HCT116 (cell line): ENCODE data around the gene MRPS7. TPM values are rescaled to one million over a fixed set of nuclear protein-coding genes. Genes with fewer than 3 reads are reported as not detected.
A peak's percentile ranks its signal among the peaks of the same experiment; 100 is the strongest.
"Not testable (repeated sequence)": the region's sequence is repeated elsewhere in the genome, so short reads cannot be mapped to it uniquely, and the experiment has no call there.

Experiments used
- ATAC-seq: fragments of 200-7000 bp; cut with Tn5 transposase; 2 replicates; pipeline ENCODE4 v1.9.1; 2020; ENCODE audit warnings: mild to moderate bottlenecking, moderate library complexity
- BruUV-seq: library from RNA; stranded (reverse); fragments of 400-500 nt; replicated peaks from 2 replicates; lab custom pipeline; 2021; lab: Mats Ljungman, UMichigan
- CTCF ChIA-PET: fragments of 300-600 bp; sonication (Branson Sonifier 250); formaldehyde crosslinking; loops from one replicate; lab custom pipeline; 2021; ENCODE audit warnings: antibody characterized with exemption; lab: Charles Lee
- POLR2A ChIA-PET: fragments of 300-600, 350-600 bp; sonication (Branson Sonifier 250); formaldehyde crosslinking; loops from one replicate; lab custom pipeline; 2021; ENCODE audit warnings: antibody characterized with exemption; lab: Charles Lee
- RAD21 ChIA-PET, 2 experiments: fragments of 300-600 bp; sonication (Branson Sonifier 250); formaldehyde crosslinking; loops; one replicate each; lab custom pipeline; 2023; ENCODE audit warnings: low total read pairs in 2 of 2; ENCODE audit not compliant: uncharacterized antibody in 2 of 2, unreplicated experiment in 2 of 2, low non-redundant PET in 1 of 2; lab: Charles Lee
- DNase-seq: peaks from one replicate; pipeline ENCODE4 v3.0.0-alpha.2; 2010; ENCODE audit warnings: low read depth, low spot score
- H2AFZ ChIP-seq: fragments of 200-600 bp; shearing (Covaris generic), sonication (generic); 2 replicates; pipeline ENCODE4 v1.6.1; 2017; ENCODE audit warnings: low read depth, mixed run types, mixed read lengths, antibody characterized with exemption, low read length; ENCODE audit not compliant: poor library complexity, severe bottlenecking
- H3K27ac ChIP-seq: 2 replicates; pipeline ENCODE4 v1.5.1; 2012; ENCODE audit warnings: low read depth, low read length
- H3K27me3 ChIP-seq: fragments of 200-600 bp; sonication (generic); 2 replicates; pipeline ENCODE4 v1.6.1; 2016; ENCODE audit warnings: mixed run types, low read length, mixed read lengths; ENCODE audit not compliant: insufficient read depth
- H3K36me3 ChIP-seq, 2 experiments: fragments of 200-500 bp in 1 of 2; fragments of 200-600 bp in 1 of 2; sonication (Bioruptor generic) in 1 of 2; sonication (generic) in 1 of 2; 2 replicates each; pipeline versions ENCODE4 v1.5.1 to v1.6.1; 2014 to 2016; ENCODE audit warnings: low read length in 2 of 2, inconsistent platforms in 1 of 2, mixed read lengths in 1 of 2, mixed run types in 1 of 2; ENCODE audit not compliant: insufficient read depth in 2 of 2, control insufficient read depth in 1 of 2
- H3K4me1 ChIP-seq, 2 experiments: fragments of 200-600 bp in 1 of 2; sonication (generic) in 1 of 2; 2 replicates each; pipeline versions ENCODE4 v1.5.1 to v1.6.1; 2012 to 2017; ENCODE audit warnings: low read length in 2 of 2, inconsistent platforms in 1 of 2, mild to moderate bottlenecking in 1 of 2, mixed read lengths in 1 of 2, mixed run types in 1 of 2, moderate library complexity in 1 of 2; ENCODE audit not compliant: insufficient read depth in 2 of 2, control insufficient read depth in 1 of 2
- H3K4me2 ChIP-seq: fragments of 200-600 bp; sonication (generic); 2 replicates; pipeline ENCODE4 v1.6.1; 2017; ENCODE audit warnings: mixed run types, low read length, mixed read lengths
- H3K4me3 ChIP-seq, 2 experiments: fragments of 200-600 bp in 1 of 2; sonication (generic) in 1 of 2; replicated peaks in 1 of 2; 2 replicates each; pipeline ENCODE4 v1.5.1; 2011 to 2016; ENCODE audit warnings: low read length in 2 of 2, control low read depth in 1 of 2, low read depth in 1 of 2, mild to moderate bottlenecking in 1 of 2, mixed read lengths in 1 of 2, mixed run types in 1 of 2
- H3K79me2 ChIP-seq: fragments of 200-600 bp; sonication (generic); 2 replicates; pipeline ENCODE4 v1.6.1; 2017; ENCODE audit warnings: mild to moderate bottlenecking, mixed run types, low read length, moderate library complexity, mixed read lengths; ENCODE audit not compliant: insufficient read depth
- H3K9ac ChIP-seq: fragments of 200-600 bp; sonication (generic); 2 replicates; pipeline ENCODE4 v1.6.1; 2016; ENCODE audit warnings: low read length, mixed read lengths
- H3K9me2 ChIP-seq: fragments of 200-600 bp; sonication (generic), shearing (Covaris generic); 2 replicates; pipeline ENCODE4 v1.6.1; 2017; ENCODE audit warnings: mixed run types, mild to moderate bottlenecking, moderate library complexity; ENCODE audit not compliant: insufficient read depth
- H3K9me3 ChIP-seq, 2 experiments: fragments of 200-500 bp in 1 of 2; fragments of 200-600 bp in 1 of 2; sonication (Bioruptor generic) in 1 of 2; sonication (generic) in 1 of 2; 2 replicates each; pipeline ENCODE4 v1.6.1; 2014 to 2017; ENCODE audit warnings: low read length in 2 of 2, mixed read lengths in 2 of 2, inconsistent platforms in 1 of 2, low read depth in 1 of 2, mild to moderate bottlenecking in 1 of 2, mixed run types in 1 of 2, moderate library complexity in 1 of 2; ENCODE audit not compliant: control insufficient read depth in 1 of 2, insufficient read depth in 1 of 2
- H4K20me1 ChIP-seq: fragments of 200-600 bp; sonication (generic), shearing (Covaris generic); 2 replicates; pipeline ENCODE4 v1.6.1; 2017; ENCODE audit warnings: mixed run types, mild to moderate bottlenecking, moderate library complexity; ENCODE audit not compliant: insufficient read depth
- CEBPB ChIP-seq: IDR thresholded peaks from 2 replicates; pipeline ENCODE4 v1.6.1; 2012; ENCODE audit warnings: low read depth
- FOSL1 ChIP-seq: IDR thresholded peaks from 2 replicates; pipeline ENCODE4 v1.6.1; 2012; ENCODE audit warnings: low read depth
- TCF7L2 ChIP-seq: IDR thresholded peaks from 2 replicates; pipeline ENCODE4 v1.7.0; 2011; ENCODE audit warnings: borderline replicate concordance, inconsistent platforms; ENCODE audit not compliant: insufficient read depth, insufficient read length; ENCODE audit errors: extremely low read depth
- ZNF274 ChIP-seq: fragments of 200-500 bp; sonication (Bioruptor generic); IDR thresholded peaks from 2 replicates; pipeline ENCODE4 v1.6.1; 2014; ENCODE audit warnings: mild to moderate bottlenecking, low read depth, low read length, inconsistent platforms
- intact Hi-C: fragments of 100-400 bp; cut with micrococcal nuclease; formaldehyde crosslinking; loops from 2 replicates; pipeline ENCODE4 v1.10.0; 2022
- total RNA-seq: library from RNA; stranded (reverse); gene quantifications from one replicate; pipeline ENCODE4 v1.2.1, GENCODE V29; 2021; ENCODE audit not compliant: unreplicated experiment
- TF ChIP-seq, protein P1 (sequence below), 3 experiments: fragments of 200-600 bp in 1 of 3; sonication (generic) in 1 of 3; IDR thresholded peaks in 2 of 3; conservative IDR thresholded peaks in 1 of 3; 2 replicates each; pipeline ENCODE4 v1.5.1; 2012 to 2017; ENCODE audit warnings: low read depth in 2 of 3, low read length in 2 of 3, antibody characterized with exemption in 1 of 3, borderline replicate concordance in 1 of 3, control low read depth in 1 of 3, mild to moderate bottlenecking in 1 of 3, mixed read lengths in 1 of 3, mixed run types in 1 of 3, moderate library complexity in 1 of 3; ENCODE audit not compliant: insufficient read depth in 1 of 3

Gene MRPS7
- total RNA-seq, 1 experiment from 2014 or later = 104 TPM

DNA sequence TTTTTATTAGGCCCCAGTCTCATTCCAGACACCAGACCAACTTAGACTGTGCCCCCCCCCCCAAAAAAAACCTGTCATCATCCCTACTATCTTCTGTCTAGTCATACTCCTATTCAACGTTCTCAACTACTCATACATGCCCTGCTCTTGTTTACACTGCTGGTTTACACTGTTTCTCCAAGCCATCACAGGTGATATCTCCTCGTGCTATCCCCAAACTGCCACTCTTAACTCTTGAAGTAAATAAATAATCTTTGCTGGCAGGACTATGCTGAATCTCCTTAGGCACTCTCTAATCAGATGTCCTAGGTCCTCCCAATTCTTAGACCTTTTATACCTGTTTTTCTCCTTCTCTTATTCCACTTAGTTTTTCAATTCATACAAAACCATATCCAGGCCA is 4.5 kb upstream of the MRPS7 start:
- H3K9me3 ChIP-seq, H3K4me3 ChIP-seq, ATAC-seq, H3K36me3 ChIP-seq, H3K27ac ChIP-seq, intact Hi-C loops, H3K27me3 ChIP-seq, DNase-seq, H3K9ac ChIP-seq, H4K20me1 ChIP-seq, RAD21 ChIA-PET, H2AFZ ChIP-seq, CTCF ChIA-PET, H3K4me2 ChIP-seq, POLR2A ChIA-PET, BruUV-seq, H3K9me2 ChIP-seq: not testable (repeated sequence)
- Histone ChIP-seq H3K79me2 (peaks cover 47% of the 10 kb centered on the region), H3K4me1 (peaks cover 9 to 17% of the 10 kb centered on the region in 2 experiments)

DNA sequence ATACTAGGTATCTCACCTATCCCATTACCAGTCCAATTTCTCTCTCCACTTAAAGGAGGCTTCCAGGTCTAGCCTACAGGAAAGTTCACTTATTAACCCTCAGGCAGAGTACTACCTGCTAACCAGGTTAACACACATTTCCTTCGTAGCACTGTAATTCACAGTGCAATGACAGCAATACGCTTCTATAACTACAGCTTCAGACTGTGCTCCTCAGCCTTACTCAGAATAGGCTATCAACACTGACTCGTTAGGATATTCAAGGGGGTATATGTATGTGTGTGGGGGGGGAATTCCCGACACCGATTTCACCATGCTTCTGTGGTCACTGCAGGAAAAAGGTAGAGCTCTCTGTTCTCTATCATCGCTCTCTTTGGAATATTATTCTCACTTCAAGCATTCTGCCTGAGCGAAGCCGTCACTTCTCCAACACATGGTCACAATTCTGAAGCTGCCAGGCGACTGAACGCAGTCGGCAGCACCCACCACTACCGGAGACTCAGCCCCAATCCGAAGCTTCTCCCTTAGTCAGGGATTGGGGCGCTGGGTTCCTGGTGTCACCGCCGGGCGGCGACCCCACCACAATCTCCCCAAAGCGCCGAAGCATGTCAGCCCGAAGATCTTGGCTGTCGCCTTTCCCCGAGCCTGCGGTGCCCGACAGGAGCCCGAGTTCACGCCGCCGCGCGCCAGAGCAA is 891 bp upstream of the MRPS7 start:
- peak overlapping the region; percentile 97 for H3K4me2 ChIP-seq
- no peaks in the 10 kb centered on the region for H3K9me2 ChIP-seq
- DNase-seq (no peak), ATAC-seq (peak; percentile 45)
- H3K4me3 ChIP-seq = peak overlapping the region; percentile 83 to 97
- H2AFZ ChIP-seq = peak overlapping the region; percentile 1
- TSS peak; percentile 55 for BruUV-seq
- ChIA-PET RAD21 (no interaction called here), CTCF (interaction anchor here (1.0 to 5.8 kb wide), 5 partner anchors 10 to 152 kb away, joined by 3 to 42 read pairs (median 5); partner anchors contain the start of gene MIF4GD), POLR2A (interaction anchor here (0.7 to 3.1 kb wide), 4 partner anchors 10 to 489 kb away, joined by 3 to 29 read pairs (median 8); partner anchors contain the start of genes GRB2, MIF4GD and SLC25A19)
- H3K27ac ChIP-seq = peak overlapping the region; percentile 80
- no peaks in the 10 kb centered on the region for H3K9me3 ChIP-seq
- H3K9ac ChIP-seq = peak overlapping the region; percentile 92
- H3K36me3 ChIP-seq = peaks cover 14 to 25% of the 10 kb centered on the region in 2 experiments; a peak in 3 of 4 replicates
- no peaks in the 10 kb centered on the region for H3K27me3 ChIP-seq
- no peak for TF ChIP-seq FOSL1
- TF ChIP-seq, protein P1, sequence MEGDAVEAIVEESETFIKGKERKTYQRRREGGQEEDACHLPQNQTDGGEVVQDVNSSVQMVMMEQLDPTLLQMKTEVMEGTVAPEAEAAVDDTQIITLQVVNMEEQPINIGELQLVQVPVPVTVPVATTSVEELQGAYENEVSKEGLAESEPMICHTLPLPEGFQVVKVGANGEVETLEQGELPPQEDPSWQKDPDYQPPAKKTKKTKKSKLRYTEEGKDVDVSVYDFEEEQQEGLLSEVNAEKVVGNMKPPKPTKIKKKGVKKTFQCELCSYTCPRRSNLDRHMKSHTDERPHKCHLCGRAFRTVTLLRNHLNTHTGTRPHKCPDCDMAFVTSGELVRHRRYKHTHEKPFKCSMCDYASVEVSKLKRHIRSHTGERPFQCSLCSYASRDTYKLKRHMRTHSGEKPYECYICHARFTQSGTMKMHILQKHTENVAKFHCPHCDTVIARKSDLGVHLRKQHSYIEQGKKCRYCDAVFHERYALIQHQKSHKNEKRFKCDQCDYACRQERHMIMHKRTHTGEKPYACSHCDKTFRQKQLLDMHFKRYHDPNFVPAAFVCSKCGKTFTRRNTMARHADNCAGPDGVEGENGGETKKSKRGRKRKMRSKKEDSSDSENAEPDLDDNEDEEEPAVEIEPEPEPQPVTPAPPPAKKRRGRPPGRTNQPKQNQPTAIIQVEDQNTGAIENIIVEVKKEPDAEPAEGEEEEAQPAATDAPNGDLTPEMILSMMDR (IDR thresholded peaks at IDR 0.05 in 2 of 3, conservative IDR thresholded peaks at IDR 0.05 in 1 of 3; ENCODE audit: borderline replicate concordance in 1 of 3, insufficient read depth in 1 of 3, low read depth in 2 of 3, low read length in 2 of 3) = 0 out of 6 replicates have a peak, but pooled peaks of 2 of the 3 experiments have one; percentile 4 to 20
- no peak for TF ChIP-seq CEBPB
- TF ChIP-seq ZNF274 = no peak
- TF ChIP-seq TCF7L2 = no peak
- intact Hi-C loops = loop anchor here (1.0 to 10.0 kb wide), 2 partner anchors 55 to 146 kb away; partner anchors contain the start of gene NUP85
- H3K4me1 ChIP-seq = peaks cover 17 to 21% of the 10 kb centered on the region in 2 experiments
- H3K79me2 ChIP-seq = peaks cover 66% of the 10 kb centered on the region
- H4K20me1 ChIP-seq = no peaks in the 10 kb centered on the region
